ENCODE data around the gene UBAC2. TPM values are rescaled to one million over a fixed set of nuclear protein-coding genes. Genes with fewer than 3 reads are reported as not detected.

The UBAC2 gene
- total and polyA plus RNA-seq, 2 of the 4 experiments (the other 2 are of a cell fraction), result 20.8 to 36.3 TPM

DNA sequence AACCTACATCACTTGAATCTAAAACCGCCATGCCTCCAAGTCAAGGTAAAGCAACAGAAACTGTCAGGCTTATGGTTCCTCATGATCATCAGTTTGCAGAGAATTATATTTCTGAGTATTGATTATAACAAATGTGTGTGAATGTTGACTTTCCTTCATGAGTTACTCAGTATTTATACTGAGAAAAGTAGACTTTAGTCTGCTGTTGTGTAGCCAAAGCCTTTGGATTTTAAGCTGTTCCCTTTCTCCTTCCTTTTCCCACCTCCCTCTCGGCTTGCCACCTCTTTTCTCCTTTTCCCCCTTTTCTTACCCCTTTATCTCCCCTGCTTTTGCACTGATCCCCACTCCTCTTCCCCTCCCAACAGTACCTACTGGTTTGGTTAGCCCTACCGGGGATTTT is 78.2 kb downstream of the UBAC2 start:
- H4K91ac ChIP-seq (ENCODE audit: insufficient read depth, low read depth, low read length), result no peak overlapping the region
- H3K27ac ChIP-seq (ENCODE audit: insufficient read depth, low read length), result no peak overlapping the region
- no peak overlapping the region for H2BK20ac ChIP-seq (ENCODE audit: low read depth, low read length)
- H3K27me3 ChIP-seq (ENCODE audit: control insufficient read depth, insufficient read depth, low read length), result no peaks in the 10 kb centered on the region
- intact Hi-C loops (cut with micrococcal nuclease), result no loop called here
- no peak overlapping the region for H3K4me3 ChIP-seq (ENCODE audit: insufficient read depth, low read depth, low read length)
- H3K18ac ChIP-seq (ENCODE audit: low read depth, low read length), result no peak overlapping the region
- ChIA-PET CTCF (no interaction called here), POLR2A (ENCODE audit: unreplicated experiment) (no interaction called here)
- BruUV-seq (replicated peaks), result no TSS peak
- no peak overlapping the region for H2BK5ac ChIP-seq (ENCODE audit: low read depth, low read length, poor library complexity, severe bottlenecking)
- H4K8ac ChIP-seq (ENCODE audit: low read depth in 2 of 2, low read length in 2 of 2), result no peak overlapping the region
- H4K5ac ChIP-seq (ENCODE audit: low read depth, low read length), result no peak overlapping the region
- in situ Hi-C loops (cut with MboI; ENCODE audit: low sequenced_read_pairs), result no loop called here
- dilution Hi-C loops (cut with HindIII; ENCODE audit: low sequenced_read_pairs, unreplicated experiment), result no loop called here
- WGBS, 2 experiments (ENCODE audit: extremely low coverage in 2 of 2, insufficient read length in 1 of 2), result 100% methylated on average over 1 of the region's 3 CpGs; no CpG with 5 or more reads in 1 of the 2 experiments
- H2AK5ac ChIP-seq (ENCODE audit: low read depth, low read length), result no peak overlapping the region
- no peaks in the 10 kb centered on the region for H3K9me1 ChIP-seq (ENCODE audit: insufficient read depth, low read length)
- no peak overlapping the region for H2AK9ac ChIP-seq (replicated peaks; ENCODE audit: low read depth, low read length, poor library complexity)
- H3K56ac ChIP-seq (ENCODE audit: extremely low read depth, insufficient read depth, low read length), result no peak overlapping the region
- no peak overlapping the region for H3K4ac ChIP-seq (ENCODE audit: low read depth, low read length)
- H3K9ac ChIP-seq (ENCODE audit: low read depth, low read length), result no peak overlapping the region
- H2BK15ac ChIP-seq (ENCODE audit: low read depth, low read length), result no peak overlapping the region
- H2BK120ac ChIP-seq (ENCODE audit: low read depth, low read length), result no peak overlapping the region
- no peak overlapping the region for H3K14ac ChIP-seq (replicated peaks; ENCODE audit: low read depth, low read length)
- peaks cover 3% of the 10 kb centered on the region; the same call in 1 of the 2 replicates for H3K4me1 ChIP-seq (ENCODE audit: control insufficient read depth, insufficient read depth, low read length)
- ATAC-seq (ENCODE audit: low read depth) (no peak), DNase-seq (no peak)
- TF ChIP-seq MAFK (IDR thresholded peaks at IDR 0.05; ENCODE audit: low read depth, low read length) (no peak), CEBPB (IDR thresholded peaks at IDR 0.05; ENCODE audit: low read depth, low read length) (no peak), BHLHE40 (IDR thresholded peaks at IDR 0.05; ENCODE audit: low read depth, low read length) (no peak), RFX5 (IDR thresholded peaks at IDR 0.05; ENCODE audit: low read depth, low read length) (no peak), FOS (IDR thresholded peaks at IDR 0.05; ENCODE audit: low read depth, low read length) (no peak), POLR2A (IDR thresholded peaks at IDR 0.05; ENCODE audit: low read depth, low read length) (no peak), RAD21 (IDR thresholded peaks at IDR 0.05; ENCODE audit: low read length) (no peak)
- TF ChIP-seq, protein P1, sequence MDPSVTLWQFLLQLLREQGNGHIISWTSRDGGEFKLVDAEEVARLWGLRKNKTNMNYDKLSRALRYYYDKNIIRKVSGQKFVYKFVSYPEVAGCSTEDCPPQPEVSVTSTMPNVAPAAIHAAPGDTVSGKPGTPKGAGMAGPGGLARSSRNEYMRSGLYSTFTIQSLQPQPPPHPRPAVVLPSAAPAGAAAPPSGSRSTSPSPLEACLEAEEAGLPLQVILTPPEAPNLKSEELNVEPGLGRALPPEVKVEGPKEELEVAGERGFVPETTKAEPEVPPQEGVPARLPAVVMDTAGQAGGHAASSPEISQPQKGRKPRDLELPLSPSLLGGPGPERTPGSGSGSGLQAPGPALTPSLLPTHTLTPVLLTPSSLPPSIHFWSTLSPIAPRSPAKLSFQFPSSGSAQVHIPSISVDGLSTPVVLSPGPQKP (IDR thresholded peaks at IDR 0.05; ENCODE audit: borderline replicate concordance, low read depth, low read length), result no peak
- no peaks in the 10 kb centered on the region for H3K9me3 ChIP-seq (ENCODE audit: control insufficient read depth, insufficient read depth, low read length)
- H4K20me1 ChIP-seq (ENCODE audit: insufficient read depth, low read length), result no peaks in the 10 kb centered on the region; the same call in 1 of the 2 replicates
- H3K4me2 ChIP-seq (ENCODE audit: low read depth, low read length), result no peak overlapping the region
- no peak overlapping the region for H3K23ac ChIP-seq (ENCODE audit: low read depth, low read length)
- no peaks in the 10 kb centered on the region for H3K36me3 ChIP-seq (ENCODE audit: control insufficient read depth, insufficient read depth, low read length)
- H3K79me1 ChIP-seq (ENCODE audit: low read depth in 1 of 2, low read length in 2 of 2), result peaks cover 3 to 9% of the 10 kb centered on the region in 2 experiments; a peak in 2 of 4 replicates
- H2AFZ ChIP-seq (replicated peaks; ENCODE audit: low read length, poor library complexity), result no peak overlapping the region

Data from IMR-90 (cell line).